Measurements from ENCODE around the gene PKNOX2.

The PKNOX2 gene

DNA sequence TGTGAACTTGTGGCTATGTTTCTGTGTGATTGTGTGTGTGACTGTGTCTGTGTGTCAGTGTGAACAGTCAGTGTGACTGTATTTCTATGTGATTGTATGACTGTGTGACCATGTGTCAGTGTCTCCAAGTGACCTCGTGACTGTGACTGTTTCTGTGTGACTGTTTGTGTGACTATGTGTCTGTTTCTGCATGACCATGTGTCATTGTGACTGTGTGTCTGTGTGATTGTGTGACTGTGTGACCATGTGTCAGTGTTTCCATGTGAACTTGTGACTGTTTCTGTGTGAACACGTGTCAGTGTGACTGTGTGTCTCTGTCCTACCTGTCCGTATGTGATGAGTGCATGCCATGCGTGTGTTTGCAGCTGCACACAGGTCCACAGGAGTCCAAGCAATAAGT, 8.8 kb upstream of the PKNOX2 start:
- DNase-seq: no peak

- no peak for DNase-seq
Measured at GRCh38 chr11:125156346-125157117, 8.0 kb upstream of the PKNOX2 start.

DNA sequence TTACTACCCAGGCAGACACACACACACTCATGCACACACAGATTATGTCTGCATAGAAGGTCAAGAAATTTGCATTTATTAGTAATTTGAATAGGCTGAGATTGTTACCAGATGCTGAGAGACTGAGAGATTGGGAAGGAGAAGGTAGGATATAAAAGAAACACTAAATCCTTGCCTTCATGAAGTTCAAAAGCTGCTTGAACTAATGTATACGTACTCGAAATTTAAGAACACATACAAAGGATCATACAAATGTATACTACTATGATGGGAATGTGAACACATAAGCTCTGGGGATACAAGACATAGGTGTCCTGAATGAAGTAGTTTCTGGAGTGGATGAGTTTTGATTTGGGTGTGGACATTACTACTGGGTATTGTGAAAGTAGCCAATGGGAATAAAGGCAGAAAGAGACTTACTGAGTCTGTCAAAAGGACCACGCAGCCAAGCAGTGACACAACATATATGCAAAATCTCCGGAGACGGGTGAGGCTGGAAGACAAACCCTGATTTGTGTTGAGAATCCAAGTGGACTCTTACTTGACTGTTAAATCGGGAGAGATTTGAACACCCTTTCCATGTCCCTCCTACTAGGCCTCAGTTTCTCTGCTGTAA, 7.3 kb upstream of the PKNOX2 start:
- DNase-seq: no peak

- no peak for DNase-seq
Measured at GRCh38 chr11:125157953-125158680, 6.4 kb upstream of the PKNOX2 start.

DNA sequence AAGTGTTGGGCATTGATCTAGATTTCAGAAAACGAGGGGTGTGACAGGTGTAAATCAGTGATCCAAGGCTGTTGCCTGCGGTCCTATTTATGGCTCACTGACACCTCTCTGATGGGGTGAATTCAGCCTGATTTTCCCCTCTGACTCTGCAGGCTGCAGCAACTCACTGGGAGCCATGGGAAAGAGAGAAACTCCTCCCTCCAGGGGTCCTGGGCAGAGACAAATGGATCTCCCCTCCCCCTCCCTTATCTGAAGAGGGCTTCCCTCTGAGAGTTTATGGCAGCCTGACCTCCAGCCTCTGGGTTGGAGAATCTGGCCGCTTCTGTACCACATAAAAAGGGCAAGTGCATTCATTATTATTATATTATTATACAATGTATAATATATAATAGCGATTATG, 1.8 kb upstream of the PKNOX2 start:
- DNase-seq: no peak

GRCh38 chr11:125163431-125164063, 1.0 kb upstream of the PKNOX2 start:
- no peak for DNase-seq

GRCh38 chr11:125164091-125164421, 495 bp upstream of the PKNOX2 start:
- DNase-seq: no peak

GRCh38 chr11:125165111-125165842, 726 bp downstream of the PKNOX2 start:
- no peak for DNase-seq

GRCh38 chr11:125165843-125166763, 1.6 kb downstream of the PKNOX2 start:
- DNase-seq: no peak

GRCh38 chr11:125166764-125167291, 2.3 kb downstream of the PKNOX2 start:
- DNase-seq: no peak

- DNase-seq: no peak
Measured at GRCh38 chr11:125167292-125167953, 2.9 kb downstream of the PKNOX2 start.

- DNase-seq: no peak
Measured at GRCh38 chr11:125167954-125168835, 3.6 kb downstream of the PKNOX2 start.

- peak; percentile 15 for DNase-seq
Measured at GRCh38 chr11:125168918-125169456, 4.4 kb downstream of the PKNOX2 start.

DNA sequence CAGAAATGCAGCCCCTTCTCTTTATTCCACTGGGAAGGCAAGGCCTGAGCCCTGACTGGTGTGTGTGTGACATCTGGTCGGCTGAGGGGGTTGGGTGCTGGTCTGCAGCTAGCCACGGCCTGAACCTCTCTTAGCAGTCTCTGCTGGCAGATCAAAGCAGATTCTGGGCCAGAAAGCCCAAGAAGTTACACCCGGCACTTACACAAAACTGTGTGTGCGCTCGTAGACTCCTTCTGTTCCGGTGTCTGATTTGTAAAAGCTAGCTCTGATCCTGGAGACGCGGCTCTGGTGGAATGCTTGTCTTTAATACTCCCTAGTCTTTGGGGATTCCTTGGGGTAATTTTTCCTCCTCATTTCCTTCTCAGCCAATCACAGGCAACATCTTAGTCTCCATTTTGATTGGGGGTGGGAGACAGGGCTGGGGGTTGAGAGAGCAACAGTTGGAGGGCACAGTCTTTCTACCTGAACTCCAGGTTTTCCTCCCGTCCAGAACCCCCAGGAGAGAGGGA, 5.5 kb downstream of the PKNOX2 start:
- DNase-seq: peak; percentile 58

- peak; percentile 79 for DNase-seq
Measured at GRCh38 chr11:125170510-125171031, 6.0 kb downstream of the PKNOX2 start.

DNA sequence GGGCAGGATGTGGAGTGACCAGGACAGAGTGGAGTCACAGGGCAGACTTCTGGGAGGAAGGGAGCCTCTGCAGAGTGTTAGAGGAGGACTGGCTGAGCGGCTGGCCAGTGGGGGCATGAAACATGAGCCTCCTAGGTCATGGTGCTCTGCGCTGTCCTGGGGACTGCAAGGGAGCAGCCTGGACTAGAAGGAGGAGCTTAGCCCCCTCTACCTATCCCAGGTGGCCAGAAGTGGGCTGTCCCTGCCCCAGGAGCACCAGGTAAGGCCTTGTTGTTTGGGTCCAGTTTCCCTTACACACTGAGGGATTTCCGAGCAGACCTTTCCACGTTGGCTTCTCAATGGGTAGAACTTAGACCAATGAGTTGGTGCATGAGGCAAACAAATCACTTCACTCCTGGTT, 7.4 kb downstream of the PKNOX2 start:
- DNase-seq: no peak

DNA sequence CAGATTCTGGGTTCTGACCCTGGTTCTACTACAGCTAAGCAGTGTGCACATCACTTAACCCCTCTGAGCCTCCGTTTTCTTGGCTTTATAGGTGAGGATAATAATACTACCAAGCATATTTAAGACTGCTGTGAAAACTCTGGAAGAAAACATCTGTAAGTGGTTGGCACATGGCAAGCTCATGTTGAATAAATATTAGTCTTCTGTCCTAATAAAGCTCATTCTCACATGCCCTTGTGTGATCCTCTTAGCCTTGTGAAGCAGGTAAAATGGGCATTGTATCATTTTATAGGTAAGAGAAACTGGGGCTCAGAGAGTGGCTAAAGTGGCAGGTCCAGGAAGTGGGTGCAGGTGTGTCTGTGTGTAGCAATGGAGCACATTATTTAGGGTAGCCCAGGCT, 8.5 kb downstream of the PKNOX2 start:
- no peak for DNase-seq

DNA sequence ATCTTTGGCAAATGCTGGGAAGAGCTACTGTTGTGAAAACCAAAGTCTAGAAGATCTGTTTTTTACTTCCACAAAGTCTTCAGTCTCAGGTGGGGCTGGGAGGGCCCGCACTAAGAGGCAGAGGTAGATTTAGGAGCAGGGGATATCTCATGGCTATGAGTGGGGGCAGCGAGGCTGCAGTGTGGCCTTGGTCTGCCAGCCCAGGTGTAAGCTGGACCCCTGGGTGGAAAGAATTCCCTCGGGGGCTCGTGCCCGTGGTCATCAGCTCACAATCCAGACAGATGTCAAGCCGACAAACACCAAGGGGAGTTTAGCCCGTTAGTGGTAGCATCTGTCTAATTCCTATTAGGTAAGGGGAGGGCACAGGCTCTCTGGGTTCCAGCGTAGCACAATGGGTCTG, 9.0 kb downstream of the PKNOX2 start:
- DNase-seq: no peak

- DNase-seq: no peak
Measured at GRCh38 chr11:125174057-125174456, 9.5 kb downstream of the PKNOX2 start.

All from DMS 273 treated with DMSO at 0.1 percent for 48 hours (cell line).